ENCODE measurements around the gene EYA2.
"Not testable (repeated sequence)": the region's sequence is repeated elsewhere in the genome, so short reads cannot be mapped to it uniquely, and the experiment has no call there.

EYA2 gene

GRCh38 chr20:46894579-46894958 is at the start of gene EYA2:
TSS of gene EYA2 (plus strand) at chr20:46894843. CDS start at chr20:46990011, 95,168 bp downstream.
- no peak for DNase-seq (ENCODE audit: low read depth in 2 of 2)

- DNase-seq (ENCODE audit: low read depth in 2 of 2) = no peak
Observed at GRCh38 chr20:46844965-46845364, 49.7 kb upstream of the EYA2 start.

GRCh38 chr20:46849269-46849668 is 45.4 kb upstream of the EYA2 start:
- no peak for DNase-seq (ENCODE audit: low read depth in 2 of 2)

GRCh38 chr20:46849751-46850150 is 44.9 kb upstream of the EYA2 start:
- no peak for DNase-seq (ENCODE audit: low read depth in 2 of 2)

- DNase-seq (ENCODE audit: low read depth in 2 of 2) = no peak
Observed at GRCh38 chr20:46850416-46850815, 44.2 kb upstream of the EYA2 start.

GRCh38 chr20:46850896-46851295 is 43.7 kb upstream of the EYA2 start:
- no peak for DNase-seq (ENCODE audit: low read depth in 2 of 2)

- no peak for DNase-seq (ENCODE audit: low read depth in 2 of 2)
Observed at GRCh38 chr20:46851746-46852145, 42.9 kb upstream of the EYA2 start.

GRCh38 chr20:46852313-46852712 is 42.3 kb upstream of the EYA2 start:
- DNase-seq (ENCODE audit: low read depth in 2 of 2) = no peak

GRCh38 chr20:46853926-46854325 is 40.7 kb upstream of the EYA2 start:
- DNase-seq (ENCODE audit: low read depth in 2 of 2) = no peak

- no peak for DNase-seq (ENCODE audit: low read depth in 2 of 2)
Observed at GRCh38 chr20:46857061-46857831, 37.4 kb upstream of the EYA2 start.

- no peak for DNase-seq (ENCODE audit: low read depth in 2 of 2)
Observed at GRCh38 chr20:46865824-46866223, 28.8 kb upstream of the EYA2 start.

GRCh38 chr20:46870041-46870440 is 24.6 kb upstream of the EYA2 start:
- no peak for DNase-seq (ENCODE audit: low read depth in 2 of 2)

GRCh38 chr20:46872328-46873211 is 22.1 kb upstream of the EYA2 start:
- DNase-seq (ENCODE audit: low read depth in 2 of 2) = no peak

GRCh38 chr20:46875059-46875458 is 19.6 kb upstream of the EYA2 start:
- no peak for DNase-seq (ENCODE audit: low read depth in 2 of 2)

- no peak for DNase-seq (ENCODE audit: low read depth in 2 of 2)
Observed at GRCh38 chr20:46879386-46879785, 15.3 kb upstream of the EYA2 start.

GRCh38 chr20:46879963-46880362 is 14.7 kb upstream of the EYA2 start:
- not testable (repeated sequence) for DNase-seq (ENCODE audit: low read depth in 2 of 2)

GRCh38 chr20:46883892-46884291 is 10.8 kb upstream of the EYA2 start:
- no peak for DNase-seq (ENCODE audit: low read depth in 2 of 2)

GRCh38 chr20:46890682-46891081 is 4.0 kb upstream of the EYA2 start:
- no peak for DNase-seq (ENCODE audit: low read depth in 2 of 2)

- DNase-seq (ENCODE audit: low read depth in 2 of 2) = no peak
Observed at GRCh38 chr20:46893051-46893450, 1.6 kb upstream of the EYA2 start.

GRCh38 chr20:46893877-46894578 is 615 bp upstream of the EYA2 start:
- DNase-seq (ENCODE audit: low read depth in 2 of 2) = no peak

- no peak for DNase-seq (ENCODE audit: low read depth in 2 of 2)
Observed at GRCh38 chr20:46894971-46895905, 595 bp downstream of the EYA2 start.

All from stimulated activated CD8-positive, alpha-beta memory T cell treated with anti-CD3 and anti-CD28 coated beads, Interleukin-7, amount 100 ng/mL, for 1 hour (primary cell).